Testis (tissue), 3 donors: ENCODE measurements around the gene TSPAN14. TPM values are rescaled to one million over a fixed set of nuclear protein-coding genes. Genes with fewer than 3 reads are reported as not detected.

Experiments
- DNase-seq: peaks from one replicate; pipeline ENCODE4 v3.0.0-alpha.2; 2019
- H3K27ac ChIP-seq, 2 donors: fragments of 200-600 bp; sonication (generic); one replicate each; pipeline ENCODE4 v1.5.1; 2019
- H3K27me3 ChIP-seq: fragments of 200-600 bp; sonication (generic); one replicate; pipeline ENCODE4 v1.5.1; 2019
- H3K36me3 ChIP-seq: fragments of 200-600 bp; sonication (generic); one replicate; pipeline ENCODE4 v1.5.1; 2017; ENCODE audit warnings: low read depth; ENCODE audit errors: missing control alignments
- H3K4me1 ChIP-seq: fragments of 200-600 bp; sonication (generic); one replicate; pipeline ENCODE4 v1.5.1; 2019
- H3K4me3 ChIP-seq, 2 donors: fragments of 200-600 bp; sonication (generic); one replicate each; pipeline ENCODE4 v1.5.1; 2017 to 2019
- H3K9me3 ChIP-seq: fragments of 200-600 bp; sonication (generic); one replicate; pipeline ENCODE4 v1.5.1; 2017
- POLR2A ChIP-seq: fragments of 450-650 bp; IDR thresholded peaks from one replicate; pipeline ENCODE4 v1.6.1; 2017; ENCODE audit warnings: antibody characterized with exemption, mild to moderate bottlenecking, moderate library complexity
- WGBS, 2 donors: methylation state at CpG; one replicate each; pipeline ENCODE4 v1.1.5; 2018; 5-methylcytosine and 5-hydroxymethylcytosine counted together
- intact Hi-C: fragments of 100-400 bp; cut with DNase I; formaldehyde crosslinking; loops from one replicate; pipeline ENCODE4 v1.15.1; 2023; ENCODE audit warnings: low total_unique reads
- polyA plus RNA-seq: library from polyadenylated mRNA; stranded (reverse); fragments of 350-450 nt; fragmentation: Illumina TruSeq; extraction: RNeasy Lipid Tissue Mini Kit (QIAGEN cat#74804); gene quantifications from one replicate; pipeline ENCODE4 v1.2.3, GENCODE V29; 2014; ENCODE audit warnings: low read depth, low replicate concordance; ENCODE audit not compliant: insufficient read depth
- total RNA-seq, 2 donors: library from RNA; depleted of rRNA; stranded (reverse); fragments of >200 nt; gene quantifications; one replicate each; pipeline ENCODE4 v1.2.3, GENCODE V29; 2016
- TF ChIP-seq, protein P1 (sequence below), 3 experiments: fragments of 450-650 bp in 2 of 3; fragments of 200-600 bp in 1 of 3; sonication (generic) in 1 of 3; IDR thresholded peaks; one replicate each; pipeline ENCODE4 v1.5.1; 2016 to 2019; ENCODE audit warnings: antibody characterized with exemption in 3 of 3, mild to moderate bottlenecking in 2 of 3, moderate library complexity in 1 of 3

TSPAN14 gene
- total and polyA plus RNA-seq, 3 donors from 2014 or later = 59.1 to 64.6 (median 61.4) TPM

GRCh38 chr10:80497187-80498077 lies 43.3 kb downstream of the TSPAN14 start:
- H3K27me3 ChIP-seq = no peaks in the 10 kb centered on the region
- TF ChIP-seq, protein P1, sequence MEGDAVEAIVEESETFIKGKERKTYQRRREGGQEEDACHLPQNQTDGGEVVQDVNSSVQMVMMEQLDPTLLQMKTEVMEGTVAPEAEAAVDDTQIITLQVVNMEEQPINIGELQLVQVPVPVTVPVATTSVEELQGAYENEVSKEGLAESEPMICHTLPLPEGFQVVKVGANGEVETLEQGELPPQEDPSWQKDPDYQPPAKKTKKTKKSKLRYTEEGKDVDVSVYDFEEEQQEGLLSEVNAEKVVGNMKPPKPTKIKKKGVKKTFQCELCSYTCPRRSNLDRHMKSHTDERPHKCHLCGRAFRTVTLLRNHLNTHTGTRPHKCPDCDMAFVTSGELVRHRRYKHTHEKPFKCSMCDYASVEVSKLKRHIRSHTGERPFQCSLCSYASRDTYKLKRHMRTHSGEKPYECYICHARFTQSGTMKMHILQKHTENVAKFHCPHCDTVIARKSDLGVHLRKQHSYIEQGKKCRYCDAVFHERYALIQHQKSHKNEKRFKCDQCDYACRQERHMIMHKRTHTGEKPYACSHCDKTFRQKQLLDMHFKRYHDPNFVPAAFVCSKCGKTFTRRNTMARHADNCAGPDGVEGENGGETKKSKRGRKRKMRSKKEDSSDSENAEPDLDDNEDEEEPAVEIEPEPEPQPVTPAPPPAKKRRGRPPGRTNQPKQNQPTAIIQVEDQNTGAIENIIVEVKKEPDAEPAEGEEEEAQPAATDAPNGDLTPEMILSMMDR (IDR thresholded peaks at IDR 0.05) = no peak
- TF ChIP-seq POLR2A = no peak
- 69 to 72% methylated on average over 7 of the region's 7 CpGs for WGBS, 2 donors
- H3K27ac ChIP-seq = peak overlapping the region; percentile 21 to 76
- H3K4me3 ChIP-seq = no peak overlapping the region
- no peaks in the 10 kb centered on the region for H3K9me3 ChIP-seq
- no peaks in the 10 kb centered on the region for H3K36me3 ChIP-seq
- intact Hi-C loops = no loop called here
- no peak for DNase-seq
- peaks cover 68% of the 10 kb centered on the region for H3K4me1 ChIP-seq

GRCh38 chr10:80498078-80498832 lies 44.1 kb downstream of the TSPAN14 start:
- DNase-seq = no peak
- no peaks in the 10 kb centered on the region for H3K36me3 ChIP-seq
- H3K4me1 ChIP-seq = peaks cover 68% of the 10 kb centered on the region
- no peaks in the 10 kb centered on the region for H3K27me3 ChIP-seq
- 48 to 50% methylated on average over 8 of the region's 8 CpGs for WGBS, 2 donors
- peak overlapping the region; percentile 21 to 76 for H3K27ac ChIP-seq
- H3K9me3 ChIP-seq = no peaks in the 10 kb centered on the region
- intact Hi-C loops = no loop called here
- TF ChIP-seq POLR2A = no peak
- TF ChIP-seq, protein P1 (IDR thresholded peaks at IDR 0.05) = no peak
- H3K4me3 ChIP-seq = no peak overlapping the region

GRCh38 chr10:80498833-80499741 lies 45.0 kb downstream of the TSPAN14 start:
- H3K27ac ChIP-seq = peak overlapping the region; percentile 57 to 76
- no peaks in the 10 kb centered on the region for H3K36me3 ChIP-seq
- peaks cover 66% of the 10 kb centered on the region for H3K4me1 ChIP-seq
- DNase-seq = peak; percentile 92
- H3K9me3 ChIP-seq = no peaks in the 10 kb centered on the region
- WGBS, 2 donors = 36 to 38% methylated on average over 9 to 14 of the region's 14 CpGs
- no peak overlapping the region for H3K4me3 ChIP-seq
- TF ChIP-seq, protein P1 (IDR thresholded peaks at IDR 0.05) = no peak
- TF ChIP-seq POLR2A = no peak
- intact Hi-C loops = no loop called here
- no peaks in the 10 kb centered on the region for H3K27me3 ChIP-seq

- TF ChIP-seq, protein P1 (IDR thresholded peaks at IDR 0.05) = peak in 1 of 3 experiments; percentile 32
- no peak for TF ChIP-seq POLR2A
- Histone ChIP-seq H3K36me3 (no peaks in the 10 kb centered on the region), H3K27ac (peak overlapping the region; percentile 57 to 76), H3K4me3 (no peak overlapping the region), H3K9me3 (no peaks in the 10 kb centered on the region), H3K27me3 (no peaks in the 10 kb centered on the region), H3K4me1 (peaks cover 76% of the 10 kb centered on the region)
- intact Hi-C loops = loop anchor here (5.0 kb wide), 1 partner anchor 48 kb away; the partner anchor contains the start of gene TSPAN14
- 60 to 64% methylated on average over 12 to 14 of the region's 14 CpGs for WGBS, 2 donors
- DNase-seq = peak; percentile 85
These were observed 46.7 kb downstream of the TSPAN14 start for GRCh38 chr10:80500572-80501380.
